NT2/D1 (cell line): ENCODE results near the gene GNAI3.
A peak's percentile ranks its signal among the peaks of the same experiment; 100 is the strongest.

Experiments
- DNase-seq: peaks from one replicate; pipeline ENCODE4 v3.0.0-alpha.2; 2011; ENCODE audit warnings: low read depth, low spot score
- H3K27me3 ChIP-seq: 2 replicates; pipeline ENCODE4 v1.6.0; 2011; ENCODE audit warnings: mild to moderate bottlenecking; ENCODE audit not compliant: insufficient read length, insufficient read depth
- H3K36me3 ChIP-seq: 2 replicates; pipeline ENCODE4 v1.6.1; 2011; ENCODE audit warnings: mild to moderate bottlenecking, low read length, mixed read lengths; ENCODE audit not compliant: insufficient read depth, insufficient read length
- H3K4me1 ChIP-seq: 2 replicates; pipeline ENCODE4 v1.5.1; 2011; ENCODE audit not compliant: insufficient read depth, insufficient read length
- H3K4me3 ChIP-seq: 2 replicates; pipeline ENCODE4 v1.5.1; 2011; ENCODE audit warnings: low read depth; ENCODE audit not compliant: insufficient read length
- H3K9ac ChIP-seq: 2 replicates; pipeline ENCODE4 v1.6.0; 2011; ENCODE audit warnings: low read depth; ENCODE audit not compliant: insufficient read length
- H3K9me3 ChIP-seq: 2 replicates; pipeline ENCODE4 v1.5.1; 2011; ENCODE audit warnings: mild to moderate bottlenecking, low read length; ENCODE audit not compliant: insufficient read depth
- SUZ12 ChIP-seq: IDR thresholded peaks from 2 replicates; pipeline ENCODE4 v1.6.1; 2011; ENCODE audit not compliant: insufficient read length, insufficient read depth; ENCODE audit errors: extremely low read depth
- YY1 ChIP-seq: IDR thresholded peaks from 2 replicates; pipeline ENCODE4 v1.6.1; 2011; ENCODE audit not compliant: insufficient read length, insufficient read depth
- ZNF274 ChIP-seq: IDR thresholded peaks from 2 replicates; pipeline ENCODE4 v1.6.1; 2011; ENCODE audit warnings: mild to moderate bottlenecking, low read depth, low read length

GNAI3 gene

DNA sequence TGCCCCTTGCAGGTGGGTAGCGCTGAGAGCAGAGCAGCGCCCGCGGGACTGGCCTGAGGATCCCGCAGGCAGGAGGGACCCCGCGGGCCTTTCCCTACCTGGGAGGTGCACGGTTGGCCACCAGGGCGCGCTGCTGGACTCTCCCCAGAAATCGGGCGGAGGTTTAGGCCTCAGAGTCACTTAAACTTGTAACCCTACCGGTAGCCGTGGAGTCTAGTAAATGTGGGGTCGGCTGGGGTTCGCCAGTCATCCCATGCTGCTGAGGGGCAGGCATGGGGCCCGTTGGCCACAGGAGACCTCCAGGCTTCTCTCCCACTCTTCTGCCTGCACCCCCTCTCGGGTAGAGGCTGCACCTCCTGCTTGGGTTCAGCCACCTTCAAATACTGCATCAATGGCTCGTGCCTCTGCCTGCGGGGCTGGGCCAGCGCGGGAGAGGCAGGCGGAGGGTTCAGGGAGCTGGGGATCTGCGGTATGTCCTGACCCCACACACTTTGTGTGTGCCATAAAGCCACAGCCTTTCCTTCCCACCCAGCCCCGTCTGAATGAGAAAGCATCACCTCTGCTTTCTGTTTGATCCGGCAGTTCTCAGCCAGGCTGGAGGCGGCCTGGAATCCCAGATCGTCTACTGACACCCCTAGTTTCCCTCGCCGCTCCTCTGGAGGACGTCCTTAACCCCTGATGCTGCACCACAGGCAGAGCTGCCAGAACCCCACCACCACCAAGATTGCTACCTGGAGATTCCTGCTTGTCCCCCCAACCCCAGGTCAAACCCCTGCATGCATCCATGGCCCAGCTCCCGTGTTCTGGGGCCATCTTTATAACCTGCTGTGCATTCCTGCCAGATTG lies 95.2 kb downstream of the GNAI3 start:
- TF ChIP-seq YY1 (no peak), SUZ12 (no peak), ZNF274 (no peak)
- Histone ChIP-seq H3K9me3 (no peaks in the 10 kb centered on the region), H3K4me3 (no peak overlapping the region), H3K9ac (peak overlapping the region; percentile 43), H3K27me3 (peaks cover 16% of the 10 kb centered on the region), H3K36me3 (no peaks in the 10 kb centered on the region), H3K4me1 (peaks cover 21% of the 10 kb centered on the region)
- DNase-seq: peak; percentile 90

DNA sequence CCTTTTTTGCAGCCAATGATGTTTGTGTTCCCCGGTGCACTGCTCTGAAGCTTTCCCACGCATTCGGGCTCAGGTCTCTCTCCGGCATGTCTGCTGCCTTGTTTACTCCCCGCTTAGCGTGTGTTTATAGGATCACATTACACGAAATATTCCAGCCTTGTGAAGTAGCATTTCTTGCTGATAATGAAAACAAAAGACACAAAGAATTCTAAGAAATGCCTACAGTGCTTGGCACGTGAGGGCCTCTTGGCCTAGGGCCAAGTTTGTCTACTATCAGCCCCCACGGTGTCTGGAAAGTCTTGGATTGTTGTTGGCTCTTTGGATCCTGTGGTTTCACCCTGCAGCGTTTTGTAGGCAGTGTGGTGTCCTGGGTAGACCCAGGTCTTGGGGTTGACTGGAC lies 96.3 kb downstream of the GNAI3 start:
- DNase-seq: no peak

GRCh38 chr1:109649491-109649914 lies 101.1 kb downstream of the GNAI3 start:
- no peak for TF ChIP-seq SUZ12
- TF ChIP-seq YY1: no peak
- no peak for TF ChIP-seq ZNF274
- Histone ChIP-seq H3K36me3 (no peaks in the 10 kb centered on the region), H3K9me3 (no peaks in the 10 kb centered on the region), H3K4me3 (no peak overlapping the region), H3K27me3 (peaks cover 4% of the 10 kb centered on the region), H3K4me1 (peaks cover 4% of the 10 kb centered on the region), H3K9ac (no peak overlapping the region)
- DNase-seq: no peak

More for the DNA sequence above, 96.3 kb downstream of the GNAI3 start:
- Histone ChIP-seq H3K27me3 (peaks cover 16% of the 10 kb centered on the region), H3K9ac (no peak overlapping the region), H3K9me3 (no peaks in the 10 kb centered on the region), H3K4me1 (peaks cover 17% of the 10 kb centered on the region), H3K4me3 (no peak overlapping the region), H3K36me3 (no peaks in the 10 kb centered on the region)
- TF ChIP-seq YY1: no peak
- no peak for TF ChIP-seq SUZ12
- TF ChIP-seq ZNF274: no peak

DNA sequence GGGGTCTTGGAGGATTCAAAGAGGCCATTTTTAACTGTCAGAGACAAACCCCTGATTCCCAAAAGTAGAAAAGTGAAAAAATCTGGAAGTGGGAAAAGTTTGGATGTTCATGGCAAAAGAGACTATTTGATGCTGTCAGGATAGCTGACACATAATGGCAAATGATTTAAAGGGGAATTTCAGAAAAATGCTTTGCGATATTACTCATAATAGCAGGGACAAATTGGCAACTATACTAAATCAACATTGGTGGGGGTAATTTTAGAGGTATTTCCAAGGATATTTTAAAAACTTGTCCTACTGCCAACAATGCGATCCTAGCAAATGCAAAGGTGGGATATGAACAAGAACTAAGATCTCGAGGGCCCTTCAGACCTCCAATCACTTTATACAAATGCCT lies 102.2 kb downstream of the GNAI3 start:
- no peak for DNase-seq
- Histone ChIP-seq H3K27me3 (peaks cover 9% of the 10 kb centered on the region), H3K9ac (no peak overlapping the region), H3K4me3 (no peak overlapping the region), H3K36me3 (no peaks in the 10 kb centered on the region), H3K9me3 (no peaks in the 10 kb centered on the region), H3K4me1 (no peaks in the 10 kb centered on the region)
- TF ChIP-seq SUZ12 (no peak), ZNF274 (no peak), YY1 (no peak)

DNA sequence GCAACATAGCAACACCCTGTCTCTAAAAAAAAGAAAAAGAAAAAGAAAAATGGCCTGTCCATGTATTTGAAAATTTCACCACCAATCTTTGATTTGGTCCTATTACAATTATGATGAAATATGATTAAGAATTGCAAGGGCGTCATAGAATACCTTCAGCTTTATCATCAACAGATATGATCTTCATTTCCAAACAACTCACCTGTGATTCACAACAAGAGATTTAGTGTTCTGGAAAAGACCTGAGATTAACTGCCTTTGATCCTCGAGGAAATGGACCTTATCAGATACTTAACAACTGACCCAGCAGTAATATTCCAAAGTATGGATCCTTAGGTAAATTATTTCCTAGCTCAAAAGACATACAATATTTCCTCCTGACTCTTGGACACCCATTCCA lies 104.0 kb downstream of the GNAI3 start:
- no peaks in the 10 kb centered on the region for H3K9me3 ChIP-seq
- H3K4me1 ChIP-seq: no peaks in the 10 kb centered on the region
- H3K9ac ChIP-seq: no peak overlapping the region
- peaks cover 9% of the 10 kb centered on the region for H3K27me3 ChIP-seq
- no peak overlapping the region for H3K4me3 ChIP-seq
- DNase-seq: no peak
- no peaks in the 10 kb centered on the region for H3K36me3 ChIP-seq
- no peak for TF ChIP-seq SUZ12
- TF ChIP-seq ZNF274: no peak

GRCh38 chr1:109653306-109653705 lies 104.9 kb downstream of the GNAI3 start:
- Histone ChIP-seq H3K27me3 (peaks cover 9% of the 10 kb centered on the region), H3K9me3 (no peaks in the 10 kb centered on the region), H3K4me3 (no peak overlapping the region), H3K9ac (no peak overlapping the region), H3K36me3 (no peaks in the 10 kb centered on the region), H3K4me1 (no peaks in the 10 kb centered on the region)
- TF ChIP-seq YY1: no peak
- TF ChIP-seq ZNF274: no peak
- TF ChIP-seq SUZ12: no peak
- DNase-seq: no peak

DNA sequence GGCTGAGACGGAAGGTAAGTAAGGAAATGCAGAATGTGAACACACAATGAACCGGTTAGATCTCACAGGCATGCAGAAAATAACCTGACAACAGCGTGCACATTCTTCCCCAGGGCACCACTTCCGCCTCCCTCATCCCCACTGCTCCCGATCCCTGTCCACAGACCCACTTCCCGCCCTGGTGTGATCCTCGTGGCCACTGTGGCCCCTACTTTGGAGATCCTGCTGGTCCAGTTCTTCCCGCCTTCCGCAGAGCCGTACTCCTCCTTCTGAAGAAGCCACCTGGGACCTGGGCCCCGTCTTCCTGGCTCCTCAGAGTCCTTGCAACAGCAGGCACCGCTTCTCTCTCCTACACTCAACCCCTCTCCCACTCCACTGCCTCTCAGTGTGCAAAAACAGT lies 106.1 kb downstream of the GNAI3 start:
- Histone ChIP-seq H3K4me3 (no peak overlapping the region), H3K27me3 (peaks cover 9% of the 10 kb centered on the region), H3K9ac (no peak overlapping the region), H3K9me3 (no peaks in the 10 kb centered on the region), H3K4me1 (no peaks in the 10 kb centered on the region), H3K36me3 (no peaks in the 10 kb centered on the region)
- DNase-seq: no peak
- no peak for TF ChIP-seq YY1
- TF ChIP-seq ZNF274: no peak
- TF ChIP-seq SUZ12: no peak
